DND-41 (cell line): ENCODE measurements around the gene B3GALT4.

ENCODE experiments used
- CTCF ChIP-seq: IDR thresholded peaks from 2 replicates; pipeline ENCODE4 v1.5.1; 2012; ENCODE audit warnings: borderline replicate concordance, low read length, moderate library complexity, mild to moderate bottlenecking; ENCODE audit not compliant: poor library complexity, severe bottlenecking; ENCODE audit errors: extremely low read depth
- EZH2 ChIP-seq: IDR thresholded peaks from 3 replicates; pipeline ENCODE4 v1.6.1; 2012; ENCODE audit warnings: borderline replicate concordance, low read depth, mild to moderate bottlenecking, moderate library complexity, low read length, inconsistent platforms; ENCODE audit not compliant: severe bottlenecking

- TF ChIP-seq CTCF: no peak
- no peak for TF ChIP-seq EZH2
These were observed 40.9 kb downstream of the B3GALT4 start, which contains the start of gene ZBTB22 for GRCh38 chr6:33317669-33318425.
